GM23338 (cell line): ENCODE measurements around the gene HNF4A. TPM values are rescaled to one million over a fixed set of nuclear protein-coding genes. Genes with fewer than 3 reads are reported as not detected.

Experiments used
- ATAC-seq: fragments of 200-7000 bp; cut with Tn5 transposase; 3 replicates; pipeline ENCODE4 v1.9.1; 2020
- DNase-seq: peaks from one replicate; pipeline ENCODE4 v3.0.0-alpha.2; 2015; ENCODE audit warnings: low spot score
- H2AFZ ChIP-seq: fragments of 200-600 bp; sonication (generic); 2 replicates; pipeline ENCODE4 v1.8.0; 2016; ENCODE audit warnings: antibody characterized with exemption, mild to moderate bottlenecking, moderate library complexity
- H3F3A ChIP-seq: fragments of 200-600 bp; sonication (generic); replicated peaks from 2 replicates; pipeline ENCODE4 v1.8.0; 2017; ENCODE audit warnings: antibody characterized with exemption, mixed run types, low read depth
- H3K27ac ChIP-seq: fragments of 200-600 bp; sonication (generic); 2 replicates; pipeline ENCODE4 v1.6.1; 2016; ENCODE audit warnings: low read depth
- H3K27me3 ChIP-seq: fragments of 200-600 bp; sonication (generic); 2 replicates; pipeline ENCODE4 v1.8.0; 2016; ENCODE audit warnings: mild to moderate bottlenecking, mixed run types, moderate library complexity; ENCODE audit not compliant: insufficient read depth
- H3K36me3 ChIP-seq: fragments of 200-600 bp; sonication (generic); 2 replicates; pipeline ENCODE4 v1.8.0; 2016; ENCODE audit warnings: mild to moderate bottlenecking; ENCODE audit not compliant: insufficient read depth
- H3K4me1 ChIP-seq: fragments of 200-600 bp; sonication (generic); 2 replicates; pipeline ENCODE4 v1.8.0; 2016; ENCODE audit warnings: mild to moderate bottlenecking, moderate library complexity; ENCODE audit not compliant: insufficient read depth
- H3K4me2 ChIP-seq: fragments of 200-600 bp; sonication (generic); 2 replicates; pipeline ENCODE4 v1.7.1; 2017; ENCODE audit warnings: mixed run types
- H3K4me3 ChIP-seq: fragments of 200-600 bp; sonication (generic); 2 replicates; pipeline ENCODE4 v1.6.1; 2016; ENCODE audit warnings: mixed run types
- H3K79me2 ChIP-seq: fragments of 200-600 bp; sonication (generic); replicated peaks from 2 replicates; pipeline ENCODE4 v1.8.0; 2017; ENCODE audit warnings: mild to moderate bottlenecking; ENCODE audit not compliant: insufficient read depth
- H3K9me2 ChIP-seq: fragments of 200-600 bp; sonication (generic); 2 replicates; pipeline ENCODE4 v1.8.0; 2017; ENCODE audit not compliant: insufficient read depth
- H4K20me1 ChIP-seq: fragments of 200-600 bp; sonication (generic); replicated peaks from 2 replicates; pipeline ENCODE4 v1.8.0; 2017; ENCODE audit warnings: mild to moderate bottlenecking; ENCODE audit not compliant: insufficient read depth
- H3K27ac Mint-ChIP-seq: 2 replicates; pipeline ENCODE4 v1.8.0; 2020; ENCODE audit warnings: inconsistent platforms, mild to moderate bottlenecking, moderate library complexity, mixed read lengths
- H3K27me3 Mint-ChIP-seq: 3 replicates; pipeline ENCODE4 v1.8.0; 2022; ENCODE audit warnings: low read depth, mild to moderate bottlenecking, moderate library complexity, mixed read lengths, inconsistent platforms; ENCODE audit not compliant: insufficient read depth, poor library complexity
- H3K36me3 Mint-ChIP-seq: 3 replicates; pipeline ENCODE4 v1.8.0; 2021; ENCODE audit warnings: low read depth, mild to moderate bottlenecking, inconsistent platforms, moderate library complexity, mixed read lengths
- H3K4me1 Mint-ChIP-seq: 3 replicates; pipeline ENCODE4 v1.8.0; 2020; ENCODE audit warnings: mild to moderate bottlenecking, inconsistent platforms, mixed read lengths
- H3K4me3 Mint-ChIP-seq: 3 replicates; pipeline ENCODE4 v1.8.0; 2021; ENCODE audit warnings: moderate library complexity, mild to moderate bottlenecking, inconsistent platforms, mixed read lengths
- H3K9me3 Mint-ChIP-seq: 3 replicates; pipeline ENCODE4 v1.8.0; 2020; ENCODE audit warnings: moderate library complexity, mild to moderate bottlenecking, inconsistent platforms, mixed read lengths
- CTCF ChIP-seq, 2 experiments: fragments of 200-600 bp in 1 of 2; sonication (generic) in 1 of 2; conservative IDR thresholded peaks; 2 replicates each; pipeline versions ENCODE4 v1.5.1 to v1.6.1; 2016 to 2017; ENCODE audit warnings: antibody characterized with exemption in 2 of 2, low read depth in 2 of 2, mild to moderate bottlenecking in 2 of 2, moderate library complexity in 1 of 2
- ETS1 ChIP-seq: IDR thresholded peaks from 2 replicates; pipeline ENCODE4 v1.6.1; 2016; ENCODE audit warnings: antibody characterized with exemption
- EZH2 ChIP-seq: fragments of 200-600 bp; sonication (generic); IDR thresholded peaks from one replicate; pipeline ENCODE4 v1.8.0; 2017; ENCODE audit warnings: antibody characterized with exemption, mild to moderate bottlenecking, low read depth; ENCODE audit not compliant: unreplicated experiment
- EZH2phosphoT487 ChIP-seq: fragments of 200-600 bp; sonication (generic); IDR thresholded peaks from one replicate; pipeline ENCODE4 v1.8.1; 2018; ENCODE audit warnings: antibody characterized with exemption; ENCODE audit not compliant: unreplicated experiment
- NANOG ChIP-seq: IDR thresholded peaks from 2 replicates; pipeline ENCODE4 v1.6.1; 2016; ENCODE audit warnings: antibody characterized with exemption, borderline replicate concordance
- ZNF114 ChIP-seq: fragments of 250-450 bp; sonication (Bioruptor Pico); IDR thresholded peaks from 2 replicates; pipeline ENCODE4 v1.5.0; 2020; ENCODE audit warnings: mild to moderate bottlenecking, moderate library complexity
- ZNF462 ChIP-seq: fragments of 250-450 bp; sonication (Bioruptor Pico); IDR thresholded peaks from 2 replicates; pipeline ENCODE4 v1.5.0; 2020; ENCODE audit warnings: mild to moderate bottlenecking, moderate library complexity
- polyA plus RNA-seq: library from polyadenylated mRNA; unstranded; fragments of >200 nt; fragmentation: Nextera tagmentation; extraction: Ambion mirVana; gene quantifications from 2 replicates; pipeline ENCODE4 v1.2.1, GENCODE V29; 2016
- total RNA-seq: library from RNA; depleted of rRNA; stranded (reverse); fragments of >200 nt; shearing (Covaris generic); gene quantifications from 2 replicates; pipeline ENCODE4 v1.2.3, GENCODE V29; 2014

The HNF4A gene
- total and polyA plus RNA-seq, 2 experiments from 2014 or later = not detected

- Mint-ChIP-seq H3K27me3 (peaks cover 5% of the 10 kb centered on the region), H3K4me3 (no peak overlapping the region)
These were observed 39.4 kb downstream of the HNF4A start for GRCh38 chr20:44394702-44395460.

More at GRCh38 chr20:44394702-44395460, 39.4 kb downstream of the HNF4A start:
- Histone ChIP-seq H3K36me3 (no peaks in the 10 kb centered on the region), H2AFZ (no peak overlapping the region), H3K4me1 (no peaks in the 10 kb centered on the region), H3K27ac (no peak overlapping the region), H3K4me3 (no peak overlapping the region), H3K27me3 (no peaks in the 10 kb centered on the region), H4K20me1 (no peaks in the 10 kb centered on the region), H3F3A (no peaks in the 10 kb centered on the region), H3K79me2 (no peaks in the 10 kb centered on the region), H3K9me2 (no peaks in the 10 kb centered on the region), H3K4me2 (no peak overlapping the region)
- Mint-ChIP-seq H3K4me1 (no peaks in the 10 kb centered on the region), H3K36me3 (no peaks in the 10 kb centered on the region), H3K27ac (no peak overlapping the region), H3K9me3 (no peaks in the 10 kb centered on the region)
- DNase-seq = no peak
- ATAC-seq = no peak
- TF ChIP-seq NANOG (no peak), CTCF (conservative IDR thresholded peaks at IDR 0.05; ENCODE audit: low read depth in 2 of 2) (no peak), ZNF462 (no peak), ETS1 (no peak), ZNF114 (CRISPR knock-in tag) (no peak), EZH2 (no peak), EZH2phosphoT487 (no peak)
